Omental fat pad (tissue), 4 donors: ENCODE data around the gene LRFN2. TPM values are rescaled to one million over a fixed set of nuclear protein-coding genes. Genes with fewer than 3 reads are reported as not detected.

ENCODE experiments used
- ATAC-seq: fragments of 150-250 bp; one replicate; pipeline ENCODE4 v1.9.1; 2016; ENCODE audit warnings: mild to moderate bottlenecking, moderate library complexity; ENCODE audit not compliant: low FRiP score
- DNase-seq: peaks from one replicate; pipeline ENCODE4 v3.0.0-alpha.2; 2019; ENCODE audit warnings: low spot score
- total RNA-seq, 4 donors: library from RNA; depleted of rRNA; stranded (reverse); fragments of >200 nt; gene quantifications; one replicate each; pipeline ENCODE4 v1.1.0, GENCODE V29; 2016
- TF ChIP-seq, protein P1 (sequence below), 3 donors: fragments of 450-650 bp; IDR thresholded peaks; one replicate each; pipeline ENCODE4 v1.5.1; 2016 to 2017; ENCODE audit warnings: antibody characterized with exemption in 3 of 3, mild to moderate bottlenecking in 3 of 3, moderate library complexity in 2 of 3

LRFN2 gene
- total RNA-seq, 4 donors from 2014 or later, result not detected

- no peak for ATAC-seq
- no peak for DNase-seq
- TF ChIP-seq, protein P1, sequence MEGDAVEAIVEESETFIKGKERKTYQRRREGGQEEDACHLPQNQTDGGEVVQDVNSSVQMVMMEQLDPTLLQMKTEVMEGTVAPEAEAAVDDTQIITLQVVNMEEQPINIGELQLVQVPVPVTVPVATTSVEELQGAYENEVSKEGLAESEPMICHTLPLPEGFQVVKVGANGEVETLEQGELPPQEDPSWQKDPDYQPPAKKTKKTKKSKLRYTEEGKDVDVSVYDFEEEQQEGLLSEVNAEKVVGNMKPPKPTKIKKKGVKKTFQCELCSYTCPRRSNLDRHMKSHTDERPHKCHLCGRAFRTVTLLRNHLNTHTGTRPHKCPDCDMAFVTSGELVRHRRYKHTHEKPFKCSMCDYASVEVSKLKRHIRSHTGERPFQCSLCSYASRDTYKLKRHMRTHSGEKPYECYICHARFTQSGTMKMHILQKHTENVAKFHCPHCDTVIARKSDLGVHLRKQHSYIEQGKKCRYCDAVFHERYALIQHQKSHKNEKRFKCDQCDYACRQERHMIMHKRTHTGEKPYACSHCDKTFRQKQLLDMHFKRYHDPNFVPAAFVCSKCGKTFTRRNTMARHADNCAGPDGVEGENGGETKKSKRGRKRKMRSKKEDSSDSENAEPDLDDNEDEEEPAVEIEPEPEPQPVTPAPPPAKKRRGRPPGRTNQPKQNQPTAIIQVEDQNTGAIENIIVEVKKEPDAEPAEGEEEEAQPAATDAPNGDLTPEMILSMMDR (IDR thresholded peaks at IDR 0.05), result no peak
Measured at GRCh38 chr6:40439026-40439800, 148.0 kb downstream of the LRFN2 start.

GRCh38 chr6:40438246-40438887, 148.8 kb downstream of the LRFN2 start:
- TF ChIP-seq, protein P1 (IDR thresholded peaks at IDR 0.05), result no peak
- no peak for ATAC-seq
- no peak for DNase-seq

GRCh38 chr6:40437631-40438030, 149.5 kb downstream of the LRFN2 start:
- no peak for ATAC-seq

GRCh38 chr6:40436685-40437604, 150.2 kb downstream of the LRFN2 start:
- TF ChIP-seq, protein P1 (IDR thresholded peaks at IDR 0.05), result no peak
- no peak for ATAC-seq
- DNase-seq, result no peak

More at GRCh38 chr6:40437631-40438030, 149.5 kb downstream of the LRFN2 start:
- DNase-seq, result no peak
- TF ChIP-seq, protein P1 (IDR thresholded peaks at IDR 0.05), result no peak

- no peak for ATAC-seq
- TF ChIP-seq, protein P1 (IDR thresholded peaks at IDR 0.05), result no peak
Measured at GRCh38 chr6:40432982-40433381, 154.2 kb downstream of the LRFN2 start.

DNA sequence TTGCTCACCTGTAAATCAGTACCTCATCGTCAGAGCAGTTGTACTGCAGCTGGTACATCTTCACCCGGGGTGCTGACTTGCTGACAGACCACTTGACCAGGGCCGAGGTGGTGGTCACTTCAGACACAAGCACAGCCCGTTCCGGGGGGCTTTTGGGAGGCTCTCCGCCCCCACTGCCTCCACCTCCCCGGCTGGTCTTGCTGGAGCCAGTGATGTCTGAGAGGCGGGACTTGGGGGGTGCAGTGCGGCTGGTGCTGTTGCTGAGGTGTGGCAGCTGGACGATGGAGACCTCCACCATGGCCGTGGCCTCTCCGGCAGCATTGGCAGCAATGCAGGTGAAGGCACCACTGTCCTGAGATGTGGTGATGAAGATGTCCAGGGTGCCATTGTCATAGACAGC, 155.5 kb downstream of the LRFN2 start:
- TF ChIP-seq, protein P1 (IDR thresholded peaks at IDR 0.05), result no peak
- DNase-seq, result no peak
- no peak for ATAC-seq

More at GRCh38 chr6:40432982-40433381, 154.2 kb downstream of the LRFN2 start:
- DNase-seq, result no peak
